Right lung (tissue), 5 donors: ENCODE results near the gene PDE1A. TPM values are rescaled to one million over a fixed set of nuclear protein-coding genes. Genes with fewer than 3 reads are reported as not detected.

Experiments used
- DNase-seq, 2 donors: peaks; one replicate each; pipeline ENCODE4 v3.0.0-alpha.2; 2013
- polyA plus RNA-seq, 5 donors: library from polyadenylated mRNA; unstranded; fragments of 120-200 nt; gene quantifications; one replicate each; pipeline versions ENCODE4 v1.2.1 to v1.2.3, GENCODE V29; 2013; ENCODE audit warnings: inconsistent platforms in 1 of 5, low replicate concordance in 1 of 5; ENCODE audit not compliant: insufficient read length in 5 of 5, insufficient read depth in 1 of 5

Gene PDE1A
- polyA plus RNA-seq, 5 donors, result 12.1 to 16.1 (median 14.8) TPM

DNA sequence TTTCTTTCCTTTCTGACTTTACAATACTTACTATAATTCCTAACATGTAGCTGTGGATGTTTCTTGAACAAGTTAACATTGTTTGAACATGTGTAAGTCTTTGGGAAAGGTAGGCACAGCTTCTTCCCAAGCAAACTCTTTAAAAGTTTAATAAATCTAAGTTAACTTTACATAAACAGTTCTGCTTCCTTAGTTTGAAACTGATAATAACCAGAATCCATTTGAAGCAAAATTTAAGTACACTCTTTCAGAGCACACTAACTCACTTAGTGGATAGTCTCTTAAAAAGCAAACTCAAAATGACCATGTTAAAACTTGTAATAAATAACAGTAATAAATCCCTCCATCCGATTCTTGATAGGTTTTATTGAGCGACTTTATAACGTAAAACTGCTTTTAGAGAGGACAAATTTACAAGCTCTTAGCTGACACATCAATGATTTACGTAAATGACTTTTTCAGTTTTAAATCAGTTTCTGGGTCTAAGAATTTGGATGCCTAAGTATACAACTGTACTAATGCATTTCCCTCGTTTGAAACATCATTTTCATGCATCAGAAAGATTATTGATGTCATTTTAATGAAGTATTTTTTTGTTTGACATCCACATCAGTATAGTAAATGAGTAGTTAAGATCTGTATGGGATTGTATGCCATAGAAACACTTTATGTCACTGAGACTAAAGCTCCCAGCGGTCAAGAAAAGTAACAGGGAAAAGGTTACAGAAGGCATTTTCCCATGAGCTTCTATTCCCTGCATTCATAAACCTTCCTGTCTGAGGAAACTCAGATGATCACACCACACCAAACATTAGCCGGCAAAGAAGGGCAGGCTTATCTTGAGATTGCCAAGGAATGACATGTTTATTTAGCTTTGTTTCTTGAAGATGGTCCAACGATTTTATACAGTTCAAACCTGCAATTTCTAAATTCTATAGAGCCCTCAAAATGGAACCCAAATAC, 67.5 kb downstream of the PDE1A start:
- DNase-seq, result no peak

- no peak for DNase-seq
Observed at GRCh38 chr2:182358601-182359000, 68.2 kb downstream of the PDE1A start.

DNA sequence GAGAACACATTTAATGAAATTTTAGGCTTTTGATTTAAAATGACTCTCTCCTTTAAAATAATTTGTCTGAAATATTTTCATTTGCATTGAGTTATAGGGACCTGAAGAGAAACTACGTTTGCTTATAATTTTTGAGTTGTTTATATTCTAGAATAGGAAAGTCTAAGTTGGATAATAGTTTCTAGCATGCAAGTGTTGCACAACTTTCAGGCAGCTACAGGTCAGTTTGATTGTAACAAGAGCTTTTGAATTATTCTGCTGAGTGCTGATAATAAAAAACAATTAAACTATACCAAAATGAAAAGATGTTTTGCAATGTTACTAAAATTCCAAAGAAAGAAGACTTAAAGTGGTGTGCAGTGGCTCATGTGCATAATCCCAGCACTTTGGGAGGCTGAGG, 71.0 kb downstream of the PDE1A start:
- DNase-seq, result no peak

DNA sequence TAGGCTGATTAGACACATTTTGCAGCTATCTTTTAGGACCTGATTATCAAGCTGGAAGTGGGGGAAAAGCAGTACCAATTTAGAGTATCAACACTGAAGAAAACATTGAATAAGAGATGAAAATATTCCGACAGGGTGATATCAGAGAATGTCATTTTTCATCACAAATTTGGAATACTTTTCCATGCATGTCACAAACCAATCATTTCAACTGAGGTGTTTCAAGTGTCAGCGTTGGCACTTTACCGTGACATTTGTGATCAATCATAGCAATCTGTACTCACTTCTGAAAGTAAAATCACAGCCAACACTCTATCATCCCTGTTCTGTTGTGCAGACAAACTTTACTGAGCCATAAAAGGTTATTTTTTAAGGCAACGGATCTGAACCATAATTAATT, 75.4 kb downstream of the PDE1A start:
- DNase-seq, result no peak

- DNase-seq, result no peak
Observed at GRCh38 chr2:182349268-182349667, 77.6 kb downstream of the PDE1A start.

DNA sequence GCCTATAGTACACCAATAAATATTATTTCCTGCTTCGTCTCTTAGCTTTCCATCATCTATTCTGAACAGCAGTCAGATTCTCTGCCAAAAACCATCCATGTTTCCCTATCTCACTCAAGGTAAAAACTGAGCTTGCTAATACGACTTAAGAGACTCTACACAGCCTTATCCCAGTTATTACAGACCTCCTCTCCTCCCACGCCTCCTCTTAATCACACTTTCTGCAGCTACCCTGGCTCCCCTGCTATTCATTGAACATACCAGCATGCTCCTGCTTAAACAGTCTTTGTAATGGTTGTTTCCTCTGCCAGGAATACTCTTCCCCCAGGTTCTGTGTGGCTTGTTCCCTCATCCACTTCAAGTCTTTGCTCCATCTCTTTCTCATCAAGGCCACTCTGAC, 81.5 kb downstream of the PDE1A start:
- no peak for DNase-seq

DNA sequence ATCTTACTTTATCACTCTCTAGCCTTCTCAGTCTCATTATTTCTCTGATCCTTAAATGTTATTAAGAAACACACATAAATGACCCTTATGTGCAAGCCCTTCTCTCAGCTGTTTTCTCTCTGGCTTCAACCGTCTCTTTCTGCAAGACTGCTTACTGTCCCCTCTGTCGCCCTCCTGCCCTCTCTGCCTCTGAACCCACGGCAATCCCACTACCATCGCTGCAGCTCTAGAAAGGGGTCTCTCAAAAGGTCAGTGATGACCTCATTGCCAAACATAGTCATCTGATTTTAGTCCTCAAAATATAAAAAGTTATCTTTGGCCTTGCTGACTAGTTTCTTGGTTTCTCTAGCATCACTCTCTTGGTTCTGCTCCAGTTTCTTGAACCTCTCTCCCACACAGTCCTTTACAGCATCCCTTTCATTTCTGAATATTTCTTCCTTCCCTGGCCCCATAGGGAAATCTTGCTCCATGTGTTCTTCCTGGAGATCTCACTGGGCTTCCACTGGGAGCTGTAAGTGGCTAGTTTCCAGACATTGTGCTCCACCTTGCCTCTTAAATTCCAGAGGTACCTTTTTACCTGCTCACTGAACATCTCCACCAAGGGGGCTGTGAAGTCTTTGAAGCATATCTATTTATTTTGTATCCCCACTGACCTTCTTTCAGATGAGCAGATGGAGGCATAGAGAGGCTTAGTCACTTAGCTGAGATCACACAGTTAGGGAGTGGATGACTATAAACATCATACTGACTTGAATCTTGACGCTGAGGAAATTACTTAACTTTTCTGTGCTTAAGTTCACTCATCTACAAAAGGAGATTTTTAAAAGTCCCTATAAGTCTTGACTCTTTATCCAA, 96.2 kb downstream of the PDE1A start:
- no peak for DNase-seq

DNA sequence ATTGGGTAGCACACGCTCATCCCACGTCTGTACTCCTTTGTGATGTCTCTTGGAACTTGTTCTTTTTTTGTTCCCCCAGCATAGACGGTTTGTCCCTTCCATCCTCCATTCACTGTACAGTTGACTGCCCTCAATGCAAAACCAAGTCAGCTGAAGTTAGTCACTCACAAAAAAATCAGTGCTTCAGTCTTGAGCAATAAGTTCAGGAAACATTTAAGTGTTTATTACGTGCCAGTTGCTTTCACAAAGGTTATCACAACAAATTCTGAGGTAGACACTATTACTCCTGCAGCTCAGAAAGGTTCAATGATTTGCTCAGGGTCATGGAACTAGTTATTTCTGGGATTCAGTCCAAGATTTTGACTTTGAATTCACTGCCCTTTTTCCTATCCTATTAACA, 102.2 kb downstream of the PDE1A start:
- no peak for DNase-seq

- DNase-seq, result no peak
Observed at GRCh38 chr2:182321096-182321495, 105.7 kb downstream of the PDE1A start.

GRCh38 chr2:182319556-182320505, 107.0 kb downstream of the PDE1A start:
- DNase-seq, result no peak

DNA sequence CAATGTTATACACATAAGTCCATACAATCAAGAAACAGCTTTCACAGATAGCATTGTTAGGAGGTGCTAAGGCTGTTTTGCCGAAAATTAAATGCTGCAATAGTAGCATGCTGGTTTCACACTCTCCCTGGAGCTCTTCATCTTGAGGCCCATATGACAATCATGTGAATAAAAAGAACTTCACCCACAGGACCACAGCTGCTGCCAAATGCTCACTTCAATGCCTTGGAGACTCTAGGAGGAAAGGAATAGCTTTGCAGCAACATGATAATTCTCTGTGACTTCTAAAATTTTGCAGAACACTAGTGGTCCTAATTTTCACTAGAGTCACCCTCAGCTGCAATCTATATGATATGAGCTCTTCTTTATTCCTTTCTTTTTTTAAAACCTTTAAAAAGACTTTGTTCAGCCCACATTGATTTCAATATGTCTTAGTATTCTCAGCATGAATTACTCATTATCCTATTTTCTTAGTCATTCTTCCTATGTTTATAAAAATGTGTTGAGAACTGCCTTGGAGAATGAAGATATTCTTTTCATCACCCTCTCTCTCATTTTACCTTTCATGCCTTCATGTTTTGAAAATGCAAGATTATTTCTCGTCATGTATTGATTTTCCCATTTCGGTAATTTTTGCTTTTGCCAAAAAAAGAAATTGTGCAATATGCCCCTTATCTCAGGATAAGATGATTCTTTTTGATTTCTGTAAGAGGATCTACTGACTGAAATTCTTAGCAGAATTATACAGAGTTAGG, 108.2 kb downstream of the PDE1A start:
- no peak for DNase-seq

- no peak for DNase-seq
Observed at GRCh38 chr2:182316950-182317349, 109.9 kb downstream of the PDE1A start.

- DNase-seq, result no peak
Observed at GRCh38 chr2:182302972-182303371, 123.9 kb downstream of the PDE1A start.

DNA sequence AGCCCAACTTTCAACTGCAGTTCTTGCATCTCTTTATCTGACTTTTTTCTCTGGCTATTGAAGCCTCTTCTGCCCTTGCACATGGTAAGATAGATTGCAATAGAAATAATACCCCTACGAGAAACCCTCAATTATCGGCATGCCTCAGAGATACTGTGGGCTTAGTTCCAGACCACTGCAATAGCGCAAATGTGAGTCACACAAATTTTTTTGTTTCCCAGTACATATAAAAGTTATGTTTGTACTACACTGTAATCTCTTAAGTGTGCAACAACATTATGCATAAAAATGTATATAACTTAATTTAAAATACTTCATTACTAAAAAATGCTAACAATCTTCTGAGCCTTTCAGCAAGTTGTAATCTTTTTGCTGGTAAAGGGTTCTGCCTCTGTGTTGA, 124.7 kb downstream of the PDE1A start:
- no peak for DNase-seq

DNA sequence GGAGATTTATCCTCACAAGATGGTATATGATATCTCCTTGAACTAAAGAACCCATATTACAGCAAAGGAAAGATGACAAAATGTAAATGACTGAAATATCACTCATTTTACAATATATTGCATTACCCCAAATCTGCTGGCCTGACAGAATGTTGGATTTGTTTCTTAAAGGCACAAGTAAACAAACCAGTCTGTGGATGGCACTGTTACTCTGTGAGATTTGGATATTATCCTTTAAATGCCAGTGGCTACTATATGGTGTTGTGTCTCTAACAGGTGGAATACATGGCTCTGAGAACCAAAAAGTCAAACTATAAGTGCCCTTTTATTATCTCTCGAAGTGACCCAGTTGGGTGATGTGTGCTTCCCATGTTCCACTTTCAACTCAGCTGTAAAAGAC, 125.7 kb downstream of the PDE1A start:
- DNase-seq, result no peak

DNA sequence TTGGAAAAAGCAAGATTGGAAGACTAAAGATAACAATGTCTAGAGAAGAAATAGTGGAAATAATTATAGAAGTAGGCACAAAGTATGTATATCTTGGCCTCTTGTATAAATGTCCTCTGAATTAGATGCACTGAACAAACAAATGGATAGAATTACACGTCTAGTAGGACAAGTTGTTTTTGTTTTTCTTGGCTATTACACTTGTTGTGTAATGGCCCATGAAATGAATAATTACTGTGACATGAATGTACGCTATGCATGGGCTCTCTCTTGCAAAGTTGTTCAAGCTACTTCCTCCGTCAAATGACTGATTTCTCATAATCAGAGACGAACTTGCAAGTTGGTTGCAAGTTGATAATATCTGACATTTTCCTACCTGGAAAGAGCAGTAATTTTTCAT, 126.2 kb downstream of the PDE1A start:
- DNase-seq, result no peak

GRCh38 chr2:182299632-182300031, 127.2 kb downstream of the PDE1A start:
- no peak for DNase-seq

DNA sequence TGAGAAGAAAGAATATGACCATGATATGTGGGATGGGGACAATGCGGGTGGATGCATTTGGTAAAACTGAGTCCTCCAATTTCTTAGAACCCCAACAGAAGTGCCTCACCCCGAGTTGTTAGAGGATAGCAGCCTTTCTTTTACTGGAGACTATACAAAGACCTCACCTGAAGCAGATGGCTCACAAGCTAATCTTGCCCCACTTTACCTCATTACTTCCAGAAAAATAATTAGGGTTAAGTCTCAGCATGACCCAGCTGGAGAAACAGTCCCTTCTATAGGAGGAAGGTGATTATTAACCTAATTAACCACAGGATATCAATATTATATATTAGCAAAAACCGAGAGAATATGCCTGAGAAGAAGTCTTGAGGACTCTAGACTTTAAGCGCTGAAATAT, 128.4 kb downstream of the PDE1A start:
- no peak for DNase-seq

- no peak for DNase-seq
Observed at GRCh38 chr2:182291296-182291695, 135.5 kb downstream of the PDE1A start.

DNA sequence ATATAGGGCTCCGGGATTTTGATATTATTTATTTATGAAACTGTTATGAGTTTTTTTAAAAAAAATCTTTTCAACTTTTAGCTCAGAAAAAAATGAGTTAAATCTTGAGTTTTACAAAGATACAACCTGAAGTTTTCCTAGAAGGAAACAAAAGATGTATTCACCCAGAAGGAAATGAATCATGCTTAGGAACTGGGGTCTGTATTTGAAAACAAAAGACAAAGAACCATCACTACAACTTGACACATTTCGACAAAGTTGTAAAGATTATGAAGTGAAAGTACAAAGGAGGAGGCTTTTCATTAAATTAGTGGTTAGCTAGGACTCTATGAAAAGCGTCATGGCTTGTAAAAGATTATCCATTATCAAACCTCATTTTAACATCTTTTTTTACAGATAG, 143.3 kb downstream of the PDE1A start:
- DNase-seq, result no peak

GRCh38 chr2:182281276-182281675, 145.6 kb downstream of the PDE1A start:
- DNase-seq, result no peak
